Measurements from ENCODE around the gene KRTAP4-7.
"Not testable (repeated sequence)": the region's sequence is repeated elsewhere in the genome, so short reads cannot be mapped to it uniquely, and the experiment has no call there.

Gene KRTAP4-7

GRCh38 chr17:41118721-41119120, 34.8 kb downstream of the KRTAP4-7 start:
- Histone ChIP-seq H4K5ac (ENCODE audit: low read length) (no peak overlapping the region), H3K27ac (ENCODE audit: low read depth, low read length) (no peak overlapping the region), H3K79me1 (ENCODE audit: low read length) (no peaks in the 10 kb centered on the region), H3K4ac (ENCODE audit: low read depth, low read length) (no peak overlapping the region), H2BK5ac (ENCODE audit: low read length) (no peak overlapping the region), H3K79me2 (ENCODE audit: control insufficient read depth, insufficient read depth, low read length) (no peaks in the 10 kb centered on the region), H3K18ac (ENCODE audit: low read length) (no peak overlapping the region), H3K23ac (ENCODE audit: low read length) (no peak overlapping the region), H2AK5ac (ENCODE audit: low read length) (no peak overlapping the region), H3K9ac (ENCODE audit: low read length) (no peak overlapping the region), H3K56ac (ENCODE audit: low read length) (no peak overlapping the region), H2BK15ac (replicated peaks; ENCODE audit: low read depth) (no peak overlapping the region), H2BK120ac (ENCODE audit: low read depth, low read length) (no peak overlapping the region), H4K8ac (ENCODE audit: low read depth, low read length) (no peak overlapping the region), H3K36me3 (ENCODE audit: control insufficient read depth, insufficient read depth, low read length) (no peaks in the 10 kb centered on the region), H3K4me1 (ENCODE audit: control insufficient read depth, low read depth, low read length) (no peaks in the 10 kb centered on the region), H3K27me3 (ENCODE audit: insufficient read depth, low read length, poor library complexity) (no peaks in the 10 kb centered on the region), H3K4me3 (ENCODE audit: low read length) (no peak overlapping the region), H3K4me2 (ENCODE audit: low read length) (no peak overlapping the region)
- no peak for DNase-seq
- WGBS (ENCODE audit: extremely low coverage, insufficient coverage, low lambda C conversion rate), result no CpG with 5 or more reads among the region's 4 CpGs

DNA sequence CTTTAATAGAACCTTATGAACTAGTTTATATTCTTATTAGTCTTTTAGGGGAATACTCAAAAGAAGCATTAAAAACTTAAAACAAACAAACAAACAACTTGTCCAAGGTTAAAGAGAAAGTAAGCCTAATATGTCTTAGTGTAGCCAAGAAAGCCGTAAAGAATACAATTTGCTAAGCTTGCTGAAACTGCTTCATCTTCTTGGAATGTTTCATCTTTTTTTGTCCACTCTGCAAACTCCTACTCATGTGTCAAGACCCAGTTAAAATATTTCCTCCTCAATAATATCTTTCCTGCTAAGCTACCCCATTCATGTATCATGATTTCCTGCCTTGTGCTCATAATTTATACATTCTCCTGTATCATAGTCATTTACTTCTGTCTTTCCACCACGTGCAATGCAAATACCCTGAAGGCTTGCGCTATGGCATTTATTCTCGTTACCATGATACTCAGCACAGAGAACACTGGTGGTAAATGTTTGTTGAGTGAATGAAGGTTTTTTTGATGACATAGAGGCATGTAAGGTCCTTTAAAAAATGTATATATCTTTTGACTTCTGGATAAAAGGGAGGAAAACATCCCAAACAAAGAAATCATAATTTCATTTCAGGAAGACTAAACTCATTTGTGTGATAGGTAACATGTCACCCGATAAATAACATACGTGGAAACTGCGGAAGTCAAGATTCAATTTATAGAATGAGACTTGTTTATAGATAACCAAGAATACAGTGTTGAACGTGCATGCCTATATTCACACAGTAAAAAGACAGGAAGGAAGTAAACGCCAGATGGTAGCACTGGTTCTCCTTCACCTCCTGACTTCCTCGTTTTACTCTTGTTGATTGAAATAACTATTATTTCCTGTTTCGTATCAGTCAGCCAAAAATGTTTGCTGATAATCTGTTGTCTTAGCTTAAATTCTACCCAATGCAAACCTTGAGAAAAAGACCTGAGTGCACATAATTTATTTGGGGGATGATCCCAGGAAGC, 36.0 kb downstream of the KRTAP4-7 start:
- not testable (repeated sequence) for H2BK120ac ChIP-seq (ENCODE audit: low read depth, low read length); H3K4me2 ChIP-seq (ENCODE audit: low read length); H3K18ac ChIP-seq (ENCODE audit: low read length); H3K4ac ChIP-seq (ENCODE audit: low read depth, low read length); DNase-seq; H4K8ac ChIP-seq (ENCODE audit: low read depth, low read length); H3K56ac ChIP-seq (ENCODE audit: low read length); H2AK5ac ChIP-seq (ENCODE audit: low read length); H3K4me3 ChIP-seq (ENCODE audit: low read length); H3K23ac ChIP-seq (ENCODE audit: low read length); H3K79me1 ChIP-seq (ENCODE audit: low read length); H3K27ac ChIP-seq (ENCODE audit: low read depth, low read length); H3K36me3 ChIP-seq (ENCODE audit: control insufficient read depth, insufficient read depth, low read length); H3K79me2 ChIP-seq (ENCODE audit: control insufficient read depth, insufficient read depth, low read length); H2BK15ac ChIP-seq (replicated peaks; ENCODE audit: low read depth); H3K27me3 ChIP-seq (ENCODE audit: insufficient read depth, low read length, poor library complexity); H2BK5ac ChIP-seq (ENCODE audit: low read length); H3K4me1 ChIP-seq (ENCODE audit: control insufficient read depth, low read depth, low read length); H4K5ac ChIP-seq (ENCODE audit: low read length); H3K9ac ChIP-seq (ENCODE audit: low read length)
- WGBS (ENCODE audit: extremely low coverage, insufficient coverage, low lambda C conversion rate), result no CpG with 5 or more reads among the region's 11 CpGs

- Histone ChIP-seq H3K79me2 (ENCODE audit: control insufficient read depth, insufficient read depth, low read length) (no peaks in the 10 kb centered on the region), H3K27me3 (ENCODE audit: insufficient read depth, low read length, poor library complexity) (no peaks in the 10 kb centered on the region), H3K18ac (ENCODE audit: low read length) (no peak overlapping the region), H2AK5ac (ENCODE audit: low read length) (no peak overlapping the region), H3K56ac (ENCODE audit: low read length) (no peak overlapping the region), H3K79me1 (ENCODE audit: low read length) (no peaks in the 10 kb centered on the region), H3K4me2 (ENCODE audit: low read length) (no peak overlapping the region), H3K23ac (ENCODE audit: low read length) (no peak overlapping the region), H3K9ac (ENCODE audit: low read length) (no peak overlapping the region), H2BK5ac (ENCODE audit: low read length) (no peak overlapping the region), H4K5ac (ENCODE audit: low read length) (no peak overlapping the region), H3K36me3 (ENCODE audit: control insufficient read depth, insufficient read depth, low read length) (no peaks in the 10 kb centered on the region), H3K4ac (ENCODE audit: low read depth, low read length) (no peak overlapping the region), H3K27ac (ENCODE audit: low read depth, low read length) (no peak overlapping the region), H3K4me3 (ENCODE audit: low read length) (no peak overlapping the region), H2BK15ac (replicated peaks; ENCODE audit: low read depth) (no peak overlapping the region), H3K4me1 (ENCODE audit: control insufficient read depth, low read depth, low read length) (no peaks in the 10 kb centered on the region), H4K8ac (ENCODE audit: low read depth, low read length) (no peak overlapping the region), H2BK120ac (ENCODE audit: low read depth, low read length) (no peak overlapping the region)
- DNase-seq, result no peak
- WGBS (ENCODE audit: extremely low coverage, insufficient coverage, low lambda C conversion rate), result no CpG with 5 or more reads among the region's 2 CpGs
Observed at GRCh38 chr17:41121742-41122141, 37.8 kb downstream of the KRTAP4-7 start.

GRCh38 chr17:41123292-41123990, 39.5 kb downstream of the KRTAP4-7 start:
- H3K79me1 ChIP-seq (ENCODE audit: low read length); H3K79me2 ChIP-seq (ENCODE audit: control insufficient read depth, insufficient read depth, low read length); H3K18ac ChIP-seq (ENCODE audit: low read length); H4K5ac ChIP-seq (ENCODE audit: low read length); H3K36me3 ChIP-seq (ENCODE audit: control insufficient read depth, insufficient read depth, low read length); H3K4ac ChIP-seq (ENCODE audit: low read depth, low read length); H3K9ac ChIP-seq (ENCODE audit: low read length); H2AK5ac ChIP-seq (ENCODE audit: low read length); DNase-seq; H3K56ac ChIP-seq (ENCODE audit: low read length); H2BK120ac ChIP-seq (ENCODE audit: low read depth, low read length); H4K8ac ChIP-seq (ENCODE audit: low read depth, low read length); H3K4me3 ChIP-seq (ENCODE audit: low read length); H2BK15ac ChIP-seq (replicated peaks; ENCODE audit: low read depth); H2BK5ac ChIP-seq (ENCODE audit: low read length); H3K27ac ChIP-seq (ENCODE audit: low read depth, low read length); H3K4me1 ChIP-seq (ENCODE audit: control insufficient read depth, low read depth, low read length); H3K4me2 ChIP-seq (ENCODE audit: low read length); H3K27me3 ChIP-seq (ENCODE audit: insufficient read depth, low read length, poor library complexity); H3K23ac ChIP-seq (ENCODE audit: low read length): not testable (repeated sequence)
- WGBS (ENCODE audit: extremely low coverage, insufficient coverage, low lambda C conversion rate), result no CpG with 5 or more reads among the region's 12 CpGs

DNA sequence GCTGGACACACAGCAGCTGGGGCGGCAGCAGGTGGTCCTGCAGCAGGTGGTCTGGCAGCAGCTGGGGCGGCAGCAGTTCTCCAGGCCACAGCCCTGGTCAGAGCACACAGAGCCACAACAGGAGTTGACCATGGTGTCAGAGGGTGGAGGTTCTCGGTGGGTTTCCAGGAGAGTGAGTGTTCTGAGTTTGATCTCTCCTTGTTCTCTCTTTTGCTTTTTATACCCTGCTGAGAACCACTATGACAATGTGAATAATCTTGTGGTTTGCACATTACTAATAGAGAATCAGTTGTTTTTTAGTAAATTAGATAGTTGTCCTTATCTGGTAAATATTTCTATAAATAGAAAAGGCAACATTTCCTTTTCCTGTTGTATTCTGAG, 40.0 kb downstream of the KRTAP4-7 start, which contains the start of gene KRTAP4-12:
Gene KRTAP4-12 (minus strand): TSS at position 192 of the 381 bp plus-strand sequence. CDS start 60 bp downstream, at position 132.
- not testable (repeated sequence) for H2BK120ac ChIP-seq (ENCODE audit: low read depth, low read length); H2AK5ac ChIP-seq (ENCODE audit: low read length); H2BK15ac ChIP-seq (replicated peaks; ENCODE audit: low read depth); H3K36me3 ChIP-seq (ENCODE audit: control insufficient read depth, insufficient read depth, low read length); H3K4me2 ChIP-seq (ENCODE audit: low read length); H4K8ac ChIP-seq (ENCODE audit: low read depth, low read length); H3K18ac ChIP-seq (ENCODE audit: low read length); H3K4me3 ChIP-seq (ENCODE audit: low read length); H3K4ac ChIP-seq (ENCODE audit: low read depth, low read length); DNase-seq; H2BK5ac ChIP-seq (ENCODE audit: low read length); H3K56ac ChIP-seq (ENCODE audit: low read length); H3K79me1 ChIP-seq (ENCODE audit: low read length); H3K27me3 ChIP-seq (ENCODE audit: insufficient read depth, low read length, poor library complexity); H3K79me2 ChIP-seq (ENCODE audit: control insufficient read depth, insufficient read depth, low read length); H4K5ac ChIP-seq (ENCODE audit: low read length); H3K9ac ChIP-seq (ENCODE audit: low read length); H3K23ac ChIP-seq (ENCODE audit: low read length); H3K4me1 ChIP-seq (ENCODE audit: control insufficient read depth, low read depth, low read length); H3K27ac ChIP-seq (ENCODE audit: low read depth, low read length)
- WGBS (ENCODE audit: extremely low coverage, insufficient coverage, low lambda C conversion rate), result no CpG with 5 or more reads among the region's 3 CpGs

All from mesendoderm (in vitro differentiated cells).